LNCAP (cell line): ENCODE data around the gene RNF44.

Source experiments
- CTCF ChIP-seq: fragments of 450-650 bp; IDR thresholded peaks from 2 replicates; pipeline ENCODE4 v1.5.1; 2017; ENCODE audit warnings: mild to moderate bottlenecking

RNF44 gene

GRCh38 chr5:176549871-176550270 is 12.7 kb upstream of the RNF44 start:
- no peak for TF ChIP-seq CTCF

- TF ChIP-seq CTCF = no peak
Observed at GRCh38 chr5:176548967-176549444, 11.8 kb upstream of the RNF44 start, which contains the start of gene CDHR2. Gene CDHR2 (plus strand): TSS chr5:176549342. CDS start chr5:176565353, 16,011 bp downstream.

GRCh38 chr5:176547802-176548201 is 10.6 kb upstream of the RNF44 start:
- no peak for TF ChIP-seq CTCF

- no peak for TF ChIP-seq CTCF
Observed at GRCh38 chr5:176545737-176546509, 8.7 kb upstream of the RNF44 start.

GRCh38 chr5:176545388-176545736 is 8.2 kb upstream of the RNF44 start:
- no peak for TF ChIP-seq CTCF

GRCh38 chr5:176543428-176544182 is 6.4 kb upstream of the RNF44 start:
- no peak for TF ChIP-seq CTCF

- peak; percentile 47 for TF ChIP-seq CTCF
Observed at GRCh38 chr5:176542596-176543427, 5.6 kb upstream of the RNF44 start.
